Glomerular endothelial cell (primary cell): ENCODE data around the gene TBC1D2B. TPM values are rescaled to one million over a fixed set of nuclear protein-coding genes. Genes with fewer than 3 reads are reported as not detected.

Experiments
- DNase-seq: peaks from one replicate; pipeline ENCODE4 v3.0.0-alpha.2; 2011; ENCODE audit warnings: low read depth, low spot score; ENCODE audit errors: extremely low read depth
- total RNA-seq: library from RNA; depleted of rRNA; stranded (reverse); fragments of >200 nt; gene quantifications from 2 replicates; pipeline ENCODE4 v1.2.3, GENCODE V29; 2015

Gene TBC1D2B
- total RNA-seq, 1 donor from 2014 or later, result 41.5 TPM

DNA sequence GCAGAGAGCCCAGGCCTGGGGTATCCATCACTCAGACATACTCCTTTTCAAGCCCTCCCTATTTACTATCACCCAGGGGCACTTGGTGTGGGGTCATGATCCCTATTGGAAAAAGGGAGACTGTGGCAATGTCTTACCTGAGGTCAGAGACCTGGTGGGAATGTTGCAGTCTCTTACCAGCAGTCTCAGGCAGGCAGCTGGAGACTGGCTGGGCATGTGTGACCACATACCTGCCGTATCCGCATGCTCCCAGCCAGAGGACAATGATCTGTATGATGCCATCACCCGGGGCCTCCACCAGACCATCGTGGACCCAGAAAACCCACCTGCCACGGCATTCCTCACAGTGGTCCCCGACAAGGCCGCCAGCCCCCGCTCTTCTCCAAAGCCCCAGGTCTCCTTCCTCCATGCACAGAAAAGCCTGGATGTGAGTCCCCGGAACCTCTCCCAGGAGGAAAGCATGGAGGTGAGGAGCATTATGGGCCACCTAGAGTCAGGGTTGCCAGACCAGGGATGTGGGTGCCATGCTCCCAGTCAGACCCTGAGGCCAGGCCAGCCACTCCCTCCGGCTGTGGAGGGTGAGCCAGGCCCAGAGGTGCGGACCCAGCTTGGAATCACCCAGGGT lies 20.7 kb upstream of the TBC1D2B start:
- DNase-seq, result no peak

- no peak for DNase-seq
Measured at GRCh38 chr15:78097667-78098066, 20.2 kb upstream of the TBC1D2B start.

DNA sequence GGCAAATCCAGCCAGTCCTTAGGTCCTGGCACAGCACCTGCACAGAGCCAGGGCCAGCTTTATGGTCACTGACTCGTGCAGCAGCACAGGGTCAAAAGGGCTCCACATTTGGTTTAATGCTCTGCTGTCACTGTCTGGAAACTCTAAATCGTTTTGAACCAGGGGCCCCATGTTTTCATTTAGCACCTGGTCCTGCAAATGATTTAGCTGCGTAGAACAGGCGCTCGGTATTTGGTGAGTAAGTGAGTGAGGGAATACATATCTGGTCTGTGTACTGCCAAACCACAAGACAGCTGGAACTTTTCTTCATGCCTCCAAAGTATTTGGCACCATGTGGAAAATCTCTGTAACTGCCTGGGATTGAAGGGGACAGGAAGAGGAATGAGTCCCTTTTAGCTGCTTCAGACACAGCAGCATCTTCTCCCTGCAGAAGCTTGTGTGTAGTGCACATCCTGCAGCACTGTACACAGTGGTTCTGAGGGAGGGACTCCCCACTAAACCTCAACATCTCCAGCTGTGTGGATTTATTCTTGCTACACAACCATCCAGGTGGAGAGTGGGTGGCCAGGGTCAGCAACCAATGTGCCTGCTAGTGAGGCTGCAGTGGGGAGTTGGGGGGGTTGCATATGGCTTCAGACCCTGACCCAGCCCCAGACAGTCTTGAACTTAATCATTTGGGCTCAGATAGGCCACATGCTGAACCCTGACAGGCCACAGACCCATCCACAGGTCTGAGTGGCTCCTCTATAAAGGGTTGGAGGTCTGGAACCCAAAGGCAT lies 15.9 kb upstream of the TBC1D2B start:
- DNase-seq, result no peak

DNA sequence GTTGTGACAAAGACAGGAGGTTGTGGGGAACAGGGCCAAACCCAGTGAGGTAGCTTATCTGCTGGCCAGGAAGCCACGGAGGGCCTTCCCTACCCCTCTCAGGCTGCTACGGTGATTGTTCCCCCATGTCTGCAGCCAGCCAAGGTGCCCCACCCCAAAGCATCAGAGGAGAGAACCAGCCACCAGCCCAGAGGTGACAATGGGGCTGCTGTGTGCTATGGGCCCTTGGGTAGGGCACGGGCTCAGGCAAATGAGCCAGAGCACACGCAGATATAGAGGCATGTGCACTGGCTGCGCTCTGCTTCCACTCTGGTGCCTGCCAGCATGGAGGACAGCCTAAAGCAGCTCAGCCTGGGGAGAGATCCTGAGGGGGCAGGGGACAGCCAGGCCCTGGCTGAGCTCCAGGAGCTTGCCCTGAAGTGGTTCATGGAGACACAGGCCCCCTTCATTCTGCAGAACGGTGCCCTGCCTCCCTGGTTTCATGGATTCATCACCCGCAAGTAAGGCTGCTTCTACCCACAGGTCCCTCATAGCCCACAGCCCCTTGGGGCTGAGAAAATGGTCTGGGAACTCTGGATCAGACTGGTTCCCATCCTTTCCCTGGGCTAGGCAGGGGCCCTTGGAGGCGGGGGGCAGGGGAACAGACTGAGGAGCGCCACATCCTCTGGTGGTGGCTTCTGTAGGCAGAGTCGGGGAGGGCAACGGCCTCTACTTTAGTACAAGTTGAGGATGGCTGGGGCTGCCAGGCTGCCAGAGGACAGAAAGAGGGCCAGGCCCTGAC lies 14.9 kb upstream of the TBC1D2B start, which contains the start of gene SH2D7:
SH2D7 (plus strand) TSS at position 301 of the 781 bp plus-strand sequence; CDS start at position 325, 24 bp downstream.
- no peak for DNase-seq

- DNase-seq, result no peak
Measured at GRCh38 chr15:78090422-78091063, 13.0 kb upstream of the TBC1D2B start.

DNA sequence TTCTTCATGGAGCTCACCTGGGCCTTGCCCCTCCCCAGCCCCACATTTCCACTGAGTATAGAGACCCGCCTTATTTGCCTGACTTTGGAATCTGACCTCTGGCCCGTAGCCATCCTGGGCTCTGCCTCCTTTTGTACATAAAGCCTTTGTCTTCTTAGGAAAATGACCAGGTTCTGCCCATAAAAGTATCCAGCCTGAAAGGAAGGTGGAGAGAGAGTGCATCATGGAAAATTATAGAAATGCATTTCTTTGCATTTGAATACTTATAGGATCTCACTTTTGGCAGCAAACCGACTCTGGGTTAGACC lies 11.2 kb upstream of the TBC1D2B start:
- no peak for DNase-seq

DNA sequence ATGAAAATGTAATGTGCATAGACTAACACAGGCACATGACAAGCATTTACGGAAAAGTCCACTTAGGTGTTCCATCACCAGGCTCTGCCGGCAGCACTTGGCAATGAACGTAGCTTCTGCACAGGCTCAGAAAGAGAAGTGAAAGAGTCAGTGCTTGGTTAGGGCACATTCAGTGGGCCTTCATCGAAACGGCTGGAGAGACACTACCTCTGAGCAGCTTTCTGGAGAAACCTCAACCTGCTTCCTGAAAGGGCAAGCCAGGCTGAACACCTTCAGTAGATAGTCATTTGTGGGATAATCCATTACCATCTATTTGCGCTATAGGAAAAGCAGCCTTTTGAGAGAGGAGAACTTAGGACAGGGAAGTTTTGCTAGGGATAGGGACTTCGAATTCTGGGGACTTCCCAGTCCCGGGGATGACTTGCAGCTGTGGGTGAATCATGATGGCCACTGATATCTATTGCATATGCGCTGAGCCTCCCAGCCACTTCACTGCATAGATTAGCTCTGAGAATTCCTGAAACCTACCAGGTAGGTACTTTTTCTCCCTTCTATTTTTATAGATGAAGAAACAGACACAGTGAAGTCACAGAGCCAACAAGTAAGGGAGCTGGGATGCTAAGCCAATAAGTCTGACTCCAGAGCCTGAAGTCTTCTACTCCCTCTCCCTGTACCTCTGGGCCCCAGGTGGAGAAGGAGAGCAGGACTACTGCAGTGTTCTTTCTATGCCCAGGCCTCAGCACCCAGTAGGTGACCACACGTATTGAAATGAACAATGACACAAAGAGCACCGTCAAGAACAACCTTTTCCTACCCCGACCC lies 10.7 kb upstream of the TBC1D2B start:
- DNase-seq, result no peak

GRCh38 chr15:78085928-78086327 lies 8.4 kb upstream of the TBC1D2B start:
- no peak for DNase-seq

- DNase-seq, result no peak
Measured at GRCh38 chr15:78084449-78084750, 6.9 kb upstream of the TBC1D2B start.

GRCh38 chr15:78083687-78084448 lies 6.4 kb upstream of the TBC1D2B start:
- no peak for DNase-seq

DNA sequence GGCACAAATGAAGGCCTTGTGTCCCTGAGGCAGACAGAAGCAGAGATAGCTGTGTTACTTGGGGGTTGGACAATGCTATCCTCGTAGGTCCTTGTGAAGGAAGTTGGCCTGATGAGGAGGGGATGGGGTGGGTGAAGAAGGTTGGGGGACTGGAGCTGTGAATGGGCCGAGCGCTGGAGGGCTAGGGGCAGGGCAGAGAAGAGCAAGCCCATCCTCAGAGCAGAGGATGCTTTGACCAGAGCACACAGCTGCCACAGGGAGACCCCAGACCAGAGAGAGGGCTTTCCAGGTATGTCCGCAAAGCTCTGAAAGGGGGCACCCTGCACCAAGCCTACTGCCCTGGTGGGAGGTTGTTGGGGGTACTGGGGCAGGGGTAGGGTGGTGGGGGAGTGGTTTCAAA lies 5.7 kb upstream of the TBC1D2B start:
- no peak for DNase-seq

- DNase-seq, result no peak
Measured at GRCh38 chr15:78082743-78083110, 5.2 kb upstream of the TBC1D2B start.

- no peak for DNase-seq
Measured at GRCh38 chr15:78082106-78082742, 4.7 kb upstream of the TBC1D2B start.

- DNase-seq, result no peak
Measured at GRCh38 chr15:78080088-78080460, 2.6 kb upstream of the TBC1D2B start.

DNA sequence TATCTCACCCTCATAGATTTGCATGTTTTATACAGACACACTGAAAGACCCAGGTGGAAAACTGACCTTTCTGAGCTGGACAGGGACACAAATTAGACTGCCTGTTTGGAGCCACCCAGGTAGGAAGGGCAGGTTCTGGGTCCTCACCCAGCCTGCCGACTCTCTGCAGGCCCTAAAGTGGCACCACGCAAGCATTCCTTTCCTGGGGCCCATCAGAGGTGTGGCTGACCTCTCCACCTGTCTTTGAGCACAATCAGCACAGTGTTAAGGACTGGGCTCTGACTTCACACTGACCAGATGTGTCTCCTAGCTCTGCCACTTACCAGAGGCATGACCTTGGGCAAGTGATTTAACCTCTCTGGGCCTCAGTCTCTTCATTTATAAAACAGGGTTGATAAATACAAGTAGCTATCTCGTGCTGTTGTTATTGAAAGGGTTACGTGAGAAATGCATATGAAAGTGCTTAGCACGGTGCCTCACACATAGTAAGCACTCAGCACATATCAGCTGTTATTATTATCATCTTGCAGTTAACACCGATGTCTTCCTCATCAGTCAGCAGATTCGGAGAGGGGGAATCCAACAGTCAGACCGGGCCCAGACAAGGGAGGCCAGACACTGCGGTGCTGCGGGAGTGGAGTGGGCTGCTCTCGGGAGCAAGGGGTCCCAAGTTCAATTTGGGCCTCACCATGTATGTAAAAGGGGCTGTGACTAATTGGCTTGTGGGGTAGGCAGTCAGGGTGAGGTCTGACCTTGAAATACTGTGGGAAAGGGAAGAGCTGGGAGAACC lies 2.0 kb upstream of the TBC1D2B start:
- no peak for DNase-seq

DNA sequence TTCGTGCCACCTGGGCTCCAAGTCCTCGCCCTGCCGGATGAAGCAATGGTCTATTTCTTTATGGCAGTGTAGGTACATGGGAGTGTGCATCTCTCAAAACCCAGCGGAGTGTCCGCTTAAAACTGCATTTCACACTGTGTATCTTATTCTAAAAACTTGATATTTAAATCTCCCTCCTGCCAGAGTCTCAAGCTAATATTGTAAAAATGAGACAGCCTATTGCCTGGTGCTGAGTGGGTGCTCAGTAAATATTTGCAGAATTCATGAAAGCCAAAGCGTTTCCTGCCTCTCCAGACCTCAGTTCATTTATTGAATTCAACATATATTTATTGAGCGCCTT lies 330 bp upstream of the TBC1D2B start:
- no peak for DNase-seq

DNA sequence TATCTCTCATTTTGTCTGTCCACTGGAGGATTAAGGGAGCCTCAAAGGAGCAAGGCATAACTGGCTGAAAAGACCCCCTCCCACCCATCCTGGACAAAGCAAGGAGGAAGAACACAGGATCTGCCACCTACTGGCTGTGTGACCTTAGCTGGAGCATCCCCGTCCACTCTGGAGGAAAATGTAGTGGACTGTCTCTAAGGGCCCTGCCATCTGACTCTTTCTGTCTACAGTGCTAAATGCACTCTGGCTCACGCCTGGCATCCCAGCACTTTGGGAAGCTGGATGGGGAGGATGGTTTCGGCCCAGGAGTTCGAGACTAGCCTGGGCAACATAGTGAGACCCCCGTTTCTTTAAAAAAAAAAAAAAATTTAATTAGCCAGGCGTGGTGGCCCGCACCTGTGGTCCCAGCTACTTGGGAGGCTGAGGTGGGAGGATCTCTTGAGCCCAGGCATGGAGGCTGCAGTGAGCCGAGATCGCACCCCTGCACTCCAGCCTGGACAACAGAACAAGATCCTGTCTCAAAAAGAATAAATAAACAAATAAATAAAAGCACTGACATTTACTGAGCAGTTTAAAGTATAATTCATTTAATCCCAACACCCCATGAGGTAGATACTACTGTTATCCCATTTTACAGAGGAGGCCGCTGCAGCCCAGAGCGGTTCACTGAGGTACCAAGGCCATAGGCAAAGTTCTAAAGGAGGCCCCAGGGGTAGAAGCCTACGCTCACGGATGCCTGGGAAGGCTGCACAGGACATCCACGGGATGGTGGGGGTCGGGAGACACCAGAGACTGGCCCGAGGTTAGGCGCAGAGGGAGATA lies 1.1 kb downstream of the TBC1D2B start:
- no peak for DNase-seq
